Measurements from ENCODE around the gene SRSF4.

GRCh38 chr1:29120367-29120766 is 61.3 kb downstream of the SRSF4 start:
- no peak for TF ChIP-seq BRCA1 (IDR thresholded peaks at IDR 0.05; ENCODE audit: low read depth, low read length)
- TF ChIP-seq POLR2AphosphoS5 (IDR thresholded peaks at IDR 0.05; ENCODE audit: low read depth, low read length): 0 out of 2 replicates have a peak, but pooled peaks have one; percentile 13
- TF ChIP-seq MAX (IDR thresholded peaks at IDR 0.05): no peak
- no peak for TF ChIP-seq SUZ12 (IDR thresholded peaks at IDR 0.05; ENCODE audit: low read length)
- TF ChIP-seq POLR2A (IDR thresholded peaks at IDR 0.05; ENCODE audit: control extremely low read depth in 1 of 2, low read depth in 2 of 2, low read length in 2 of 2): 0 out of 3 replicates have a peak, but pooled peaks of 1 of the 2 experiments have one; percentile 27
- TF ChIP-seq CTCF (IDR thresholded peaks at IDR 0.05; ENCODE audit: control extremely low read depth in 1 of 3, insufficient read depth in 1 of 3, low read depth in 1 of 3, low read length in 3 of 3): no peak
- TF ChIP-seq TAF1 (IDR thresholded peaks at IDR 0.05; ENCODE audit: low read depth, low read length): no peak
- TF ChIP-seq SRF (IDR thresholded peaks at IDR 0.05; ENCODE audit: low read depth, low read length): no peak
- TF ChIP-seq BCL11A (IDR thresholded peaks at IDR 0.05; ENCODE audit: low read depth in 2 of 2, low read length in 2 of 2): no peak
- TF ChIP-seq GABPA (IDR thresholded peaks at IDR 0.05; ENCODE audit: borderline replicate concordance, insufficient read depth, low read length): no peak
- TF ChIP-seq EGR1 (IDR thresholded peaks at IDR 0.05; ENCODE audit: borderline replicate concordance, low read depth, low read length): no peak
- no peak for TF ChIP-seq SIN3A (conservative IDR thresholded peaks at IDR 0.05 in 1 of 2, IDR thresholded peaks at IDR 0.05 in 1 of 2; ENCODE audit: low read depth in 1 of 2, low read length in 2 of 2)

Measured in H1 (cell line).